Loucy (cell line): ENCODE measurements around the gene ZDHHC13.

ENCODE experiments used
- H2AFZ ChIP-seq: fragments of 200-600 bp; sonication (generic); 2 replicates; pipeline ENCODE4 v1.6.0; 2016; ENCODE audit warnings: antibody characterized with exemption, mild to moderate bottlenecking, low read length, moderate library complexity
- H3F3A ChIP-seq: fragments of 200-600 bp; 2 replicates; pipeline ENCODE4 v1.6.0; 2016; ENCODE audit warnings: antibody characterized with exemption, low read depth, mild to moderate bottlenecking
- H3K27me3 ChIP-seq: fragments of 200-600 bp; sonication (generic); 2 replicates; pipeline ENCODE4 v1.6.1; 2014; ENCODE audit warnings: low read length, mild to moderate bottlenecking; ENCODE audit not compliant: insufficient read depth, poor library complexity, severe bottlenecking
- H3K36me3 ChIP-seq: fragments of 200-600 bp; sonication (generic); 2 replicates; pipeline ENCODE4 v1.6.1; 2016; ENCODE audit warnings: low read length; ENCODE audit not compliant: insufficient read depth
- H3K4me1 ChIP-seq: fragments of 200-600 bp; sonication (generic); 2 replicates; pipeline ENCODE4 v1.5.1; 2014; ENCODE audit warnings: low read length, mild to moderate bottlenecking; ENCODE audit not compliant: insufficient read depth, poor library complexity, severe bottlenecking
- H3K4me2 ChIP-seq: fragments of 200-600 bp; sonication (generic); 2 replicates; pipeline ENCODE4 v1.6.0; 2014; ENCODE audit warnings: antibody characterized with exemption, low read length, low read depth, mild to moderate bottlenecking; ENCODE audit not compliant: poor library complexity, severe bottlenecking
- H3K4me3 ChIP-seq: fragments of 200-600 bp; sonication (generic); 2 replicates; pipeline ENCODE4 v1.5.1; 2014; ENCODE audit warnings: low read length, mild to moderate bottlenecking, mixed read lengths; ENCODE audit not compliant: poor library complexity, severe bottlenecking
- H3K79me2 ChIP-seq: fragments of 200-600 bp; sonication (generic); 2 replicates; pipeline ENCODE4 v1.6.1; 2014; ENCODE audit warnings: low read length; ENCODE audit not compliant: insufficient read depth
- H3K9ac ChIP-seq: fragments of 200-600 bp; sonication (generic); 2 replicates; pipeline ENCODE4 v1.6.0; 2014; ENCODE audit warnings: mild to moderate bottlenecking, low read depth, low read length, moderate library complexity; ENCODE audit not compliant: poor library complexity, severe bottlenecking
- H3K9me2 ChIP-seq: fragments of 200-600 bp; sonication (generic); replicated peaks from 2 replicates; pipeline ENCODE4 v1.6.1; 2016; ENCODE audit warnings: low read depth, low read length, mixed read lengths
- H3K9me3 ChIP-seq: fragments of 200-600 bp; sonication (generic); 2 replicates; pipeline ENCODE4 v1.6.1; 2014; ENCODE audit warnings: mild to moderate bottlenecking, antibody characterized with exemption, low read length, low read depth; ENCODE audit not compliant: insufficient read depth
- H4K20me1 ChIP-seq: fragments of 200-600 bp; sonication (generic); 2 replicates; pipeline ENCODE4 v1.6.0; 2014; ENCODE audit warnings: antibody characterized with exemption, low read length, mild to moderate bottlenecking; ENCODE audit not compliant: insufficient read depth, poor library complexity, severe bottlenecking
- CTCF ChIP-seq: fragments of 200-600 bp; sonication (generic); conservative IDR thresholded peaks from 2 replicates; pipeline ENCODE4 v1.5.1; 2014; ENCODE audit warnings: mild to moderate bottlenecking, antibody characterized with exemption, low read length
- EZH2phosphoT487 ChIP-seq: fragments of 200-600 bp; IDR thresholded peaks from 2 replicates; pipeline ENCODE4 v1.6.1; 2018; ENCODE audit warnings: antibody characterized with exemption, mild to moderate bottlenecking, moderate library complexity, borderline replicate concordance

The ZDHHC13 gene

GRCh38 chr11:19116971-19117759 is at the start of gene ZDHHC13:
Gene ZDHHC13 (plus strand): TSS chr11:19117168. CDS start chr11:19117250, 82 bp downstream.
- no peaks in the 10 kb centered on the region for H3K36me3 ChIP-seq
- H3K9me2 ChIP-seq, result no peaks in the 10 kb centered on the region
- peaks cover 52% of the 10 kb centered on the region for H3K4me1 ChIP-seq
- no peaks in the 10 kb centered on the region for H3K9me3 ChIP-seq
- peak within 1 kb of the TSS; percentile 90 for H3K9ac ChIP-seq
- H3K4me3 ChIP-seq, result peak within 1 kb of the TSS; percentile 91
- H3F3A ChIP-seq, result peaks cover 6% of the 10 kb centered on the region; the same call in 1 of the 2 replicates
- peak within 1 kb of the TSS; percentile 91 for H2AFZ ChIP-seq
- peak within 1 kb of the TSS; percentile 85 for H3K4me2 ChIP-seq
- no peaks in the 10 kb centered on the region for H3K27me3 ChIP-seq
- TF ChIP-seq CTCF (peak; percentile 61), EZH2phosphoT487 (no peak)
- peaks cover 43% of the 10 kb centered on the region for H4K20me1 ChIP-seq
- peaks cover 51% of the 10 kb centered on the region for H3K79me2 ChIP-seq

GRCh38 chr11:19071255-19071654 is 45.7 kb upstream of the ZDHHC13 start:
- no peaks in the 10 kb centered on the region for H3K36me3 ChIP-seq
- H3K4me2 ChIP-seq, result peak overlapping the region; percentile 43
- peak overlapping the region; percentile 56; the same call in 1 of the 2 replicates for H2AFZ ChIP-seq
- no peaks in the 10 kb centered on the region for H3K79me2 ChIP-seq
- no peaks in the 10 kb centered on the region for H3K9me2 ChIP-seq
- H3K9me3 ChIP-seq, result no peaks in the 10 kb centered on the region
- no peaks in the 10 kb centered on the region for H3F3A ChIP-seq
- no peak overlapping the region for H3K9ac ChIP-seq
- H3K4me3 ChIP-seq, result no peak overlapping the region
- no peaks in the 10 kb centered on the region for H3K27me3 ChIP-seq
- no peaks in the 10 kb centered on the region for H3K4me1 ChIP-seq
- peak; percentile 100 for TF ChIP-seq CTCF
- TF ChIP-seq EZH2phosphoT487, result no peak
- no peaks in the 10 kb centered on the region for H4K20me1 ChIP-seq

- TF ChIP-seq EZH2phosphoT487 (no peak), CTCF (no peak)
- no peaks in the 10 kb centered on the region for H3K9me2 ChIP-seq
Observed at GRCh38 chr11:19072464-19072863, 44.5 kb upstream of the ZDHHC13 start.

More at GRCh38 chr11:19072464-19072863, 44.5 kb upstream of the ZDHHC13 start:
- Histone ChIP-seq H3K4me3 (no peak overlapping the region), H2AFZ (no peak overlapping the region), H3K4me1 (no peaks in the 10 kb centered on the region), H3K27me3 (no peaks in the 10 kb centered on the region), H3K36me3 (no peaks in the 10 kb centered on the region), H3K9ac (no peak overlapping the region), H3F3A (no peaks in the 10 kb centered on the region), H3K9me3 (no peaks in the 10 kb centered on the region), H4K20me1 (no peaks in the 10 kb centered on the region), H3K79me2 (no peaks in the 10 kb centered on the region), H3K4me2 (no peak overlapping the region)
